HepG2 (cell line): Measurements from ENCODE around the gene UBE2G2. TPM values are rescaled to one million over a fixed set of nuclear protein-coding genes. Genes with fewer than 3 reads are reported as not detected.

Experiments
- ATAC-seq: fragments of 200-7000 bp; cut with Tn5 transposase; 3 replicates; pipeline ENCODE4 v1.9.1; 2020; ENCODE audit warnings: mild to moderate bottlenecking, moderate library complexity
- BruUV-seq: library from RNA; stranded (reverse); fragments of 400-500 nt; replicated peaks from 2 replicates; lab custom pipeline; 2021; lab: Mats Ljungman, UMichigan
- CTCF ChIA-PET: fragments of 300-600 bp; formaldehyde crosslinking; extraction: SDS; loops from one replicate; lab custom pipeline; 2021; ENCODE audit warnings: low total read pairs, inconsistent platforms, low intra/inter-chr PET ratio; lab: Yijun Ruan, JAX
- POLR2A ChIA-PET: fragments of 350-600 bp; sonication (Branson Sonifier 250); formaldehyde crosslinking; loops from one replicate; lab custom pipeline; 2020; ENCODE audit warnings: antibody characterized with exemption, inconsistent platforms; lab: Yijun Ruan, JAX
- DNase-seq: peaks from one replicate; pipeline ENCODE4 v3.0.0-alpha.2; 2015; ENCODE audit warnings: low spot score
- FAIRE-seq: peaks from 3 replicates; lab custom pipeline; 2011; peaks lifted over from hg19 to GRCh38; lab: Jason Lieb, UNC
- H2AFZ ChIP-seq: one replicate; pipeline ENCODE4 v1.6.1; 2011; ENCODE audit warnings: low read length, inconsistent platforms
- H3K27ac ChIP-seq: fragments of 300-600 bp; 3 replicates; pipeline ENCODE4 v1.8.0; 2011; ENCODE audit warnings: mixed run types, mild to moderate bottlenecking, mixed read lengths, low read length, inconsistent platforms; ENCODE audit not compliant: insufficient read depth; ENCODE audit errors: extremely low read length
- H3K27me3 ChIP-seq, 2 experiments: fragments of 200-600 bp in 1 of 2; 2 replicates in 1 of 2; 3 replicates in 1 of 2; pipeline versions ENCODE4 v1.6.0 to v1.8.0; 2011; ENCODE audit warnings: low read length in 2 of 2, mild to moderate bottlenecking in 2 of 2, moderate library complexity in 2 of 2, inconsistent platforms in 1 of 2; ENCODE audit not compliant: insufficient read depth in 2 of 2, control insufficient read depth in 1 of 2
- H3K36me3 ChIP-seq, 2 experiments: fragments of 200-600 bp in 1 of 2; replicated peaks in 1 of 2; 2 replicates in 1 of 2; 3 replicates in 1 of 2; pipeline versions ENCODE4 v1.5.1 to v1.8.0; 2011; ENCODE audit warnings: low read length in 2 of 2, inconsistent platforms in 1 of 2; ENCODE audit not compliant: insufficient read depth in 2 of 2, control insufficient read depth in 1 of 2
- H3K4me1 ChIP-seq: 2 replicates; pipeline ENCODE4 v1.5.1; 2012; ENCODE audit warnings: low read length, inconsistent platforms; ENCODE audit not compliant: insufficient read depth
- H3K4me2 ChIP-seq: 2 replicates; pipeline ENCODE4 v1.6.0; 2011; ENCODE audit warnings: low read depth, low read length, inconsistent platforms
- H3K4me3 ChIP-seq, 3 experiments: fragments of 200-600 bp in 1 of 3; sonication (generic), shearing (Covaris generic) in 1 of 3; replicated peaks in 1 of 3; 2 replicates each; pipeline ENCODE4 v1.5.1; 2011 to 2016; ENCODE audit warnings: low read length in 3 of 3, inconsistent platforms in 2 of 3, low read depth in 2 of 3, mild to moderate bottlenecking in 2 of 3, control low read depth in 1 of 3, mixed read lengths in 1 of 3; ENCODE audit not compliant: insufficient read depth in 1 of 3
- H3K79me2 ChIP-seq: one replicate; pipeline ENCODE4 v1.6.1; 2011; ENCODE audit warnings: low read length, inconsistent platforms; ENCODE audit not compliant: insufficient read depth
- H3K9ac ChIP-seq: 2 replicates; pipeline ENCODE4 v1.6.0; 2011; ENCODE audit warnings: mild to moderate bottlenecking, low read depth, low read length, inconsistent platforms; ENCODE audit not compliant: insufficient read depth
- H3K9me3 ChIP-seq: 2 replicates; pipeline ENCODE4 v1.5.1; 2012; ENCODE audit warnings: mild to moderate bottlenecking, low read length
- H4K20me1 ChIP-seq: 2 replicates; pipeline ENCODE4 v1.6.0; 2011; ENCODE audit warnings: inconsistent platforms, mild to moderate bottlenecking, low read length, moderate library complexity; ENCODE audit not compliant: insufficient read depth
- FOXM1 ChIP-seq: sonication (generic); formaldehyde crosslinking; IDR thresholded peaks from 2 replicates; pipeline ENCODE4 v1.5.0; 2020; ENCODE audit warnings: missing genetic modification reagents
- MAZ ChIP-seq, 2 experiments: sonication (generic) in 1 of 2; formaldehyde crosslinking in 1 of 2; IDR thresholded peaks; 2 replicates each; pipeline versions ENCODE4 v1.5.0 to v1.6.1; 2012 to 2020; ENCODE audit warnings: low read depth in 2 of 2, mild to moderate bottlenecking in 2 of 2, borderline replicate concordance in 1 of 2, improper control_type of control experiment in 1 of 2, low read length in 1 of 2, missing genetic modification reagents in 1 of 2, moderate library complexity in 1 of 2
- RFX3 ChIP-seq: IDR thresholded peaks from 2 replicates; pipeline ENCODE4 v1.6.1; 2016; ENCODE audit warnings: missing biosample characterization, missing genetic modification reagents
- SMARCC2 ChIP-seq: fragments of 450-650 bp; IDR thresholded peaks from 2 replicates; pipeline ENCODE4 v1.6.1; 2017; ENCODE audit warnings: antibody characterized with exemption, mild to moderate bottlenecking
- WGBS: methylation state at CpG from one replicate; pipeline ENCODE4 v1.1.6; 2017; ENCODE audit warnings: low lambda C conversion rate; 5-methylcytosine and 5-hydroxymethylcytosine counted together
- in situ Hi-C: cut with HindIII; loops from 2 replicates; pipeline ENCODE4 v1.10.0; 2017; ENCODE audit warnings: low pct_unique_long_range_greater_than_20kb; ENCODE audit not compliant: extremely low pct_ligation_motif_present
- intact Hi-C: fragments of 100-400 bp; cut with micrococcal nuclease; formaldehyde crosslinking; loops from one replicate; pipeline ENCODE4 v1.10.0; 2022; ENCODE audit not compliant: unreplicated experiment
- polyA plus RNA-seq, 8 experiments: library from polyadenylated mRNA; depleted of rRNA in 3 of 8; stranded (reverse) in 7 of 8; unstranded in 1 of 8; fragments of >200 nt; fragmentation: Illumina TruSeq in 4 of 8; extraction: Trizol in 4 of 8; gene quantifications; 2 replicates each; pipeline versions ENCODE4 v1.2.1 to v1.2.3, GENCODE V29; 2011 to 2016; ENCODE audit warnings: low read depth in 4 of 8, missing spikeins in 1 of 8, mixed read lengths in 1 of 8; ENCODE audit not compliant: insufficient read depth in 1 of 8
- total RNA-seq, 5 experiments: library from RNA; depleted of rRNA; stranded (reverse); fragments of >200 nt; fragmentation: Illumina TruSeq; extraction: Trizol; gene quantifications; 2 replicates each; pipeline ENCODE4 v1.2.3, GENCODE V29; 2016; ENCODE audit warnings: low read depth in 1 of 5
- TF ChIP-seq, protein P1 (sequence below): sonication (generic); formaldehyde crosslinking; IDR thresholded peaks from 2 replicates; pipeline ENCODE4 v1.5.1; 2020; ENCODE audit warnings: mild to moderate bottlenecking, missing genetic modification reagents, moderate library complexity
- TF ChIP-seq, protein P2 (sequence below): sonication (generic); formaldehyde crosslinking; IDR thresholded peaks from 2 replicates; pipeline ENCODE4 v1.5.0; 2020; ENCODE audit warnings: missing genetic modification reagents
- TF ChIP-seq, protein P3 (sequence below), 2 experiments: sonication (generic) in 1 of 2; formaldehyde crosslinking in 1 of 2; IDR thresholded peaks; 2 replicates each; pipeline versions ENCODE4 v1.4.0 to v1.6.1; 2016 to 2020; ENCODE audit warnings: borderline replicate concordance in 1 of 2, low read depth in 1 of 2, mild to moderate bottlenecking in 1 of 2, missing genetic modification reagents in 1 of 2

The UBE2G2 gene
- total and polyA plus RNA-seq, 2 of the 13 experiments (the other 11 are each of a cell fraction or from before 2014, with no cell fraction given) = 55.4 to 92.0 TPM

DNA sequence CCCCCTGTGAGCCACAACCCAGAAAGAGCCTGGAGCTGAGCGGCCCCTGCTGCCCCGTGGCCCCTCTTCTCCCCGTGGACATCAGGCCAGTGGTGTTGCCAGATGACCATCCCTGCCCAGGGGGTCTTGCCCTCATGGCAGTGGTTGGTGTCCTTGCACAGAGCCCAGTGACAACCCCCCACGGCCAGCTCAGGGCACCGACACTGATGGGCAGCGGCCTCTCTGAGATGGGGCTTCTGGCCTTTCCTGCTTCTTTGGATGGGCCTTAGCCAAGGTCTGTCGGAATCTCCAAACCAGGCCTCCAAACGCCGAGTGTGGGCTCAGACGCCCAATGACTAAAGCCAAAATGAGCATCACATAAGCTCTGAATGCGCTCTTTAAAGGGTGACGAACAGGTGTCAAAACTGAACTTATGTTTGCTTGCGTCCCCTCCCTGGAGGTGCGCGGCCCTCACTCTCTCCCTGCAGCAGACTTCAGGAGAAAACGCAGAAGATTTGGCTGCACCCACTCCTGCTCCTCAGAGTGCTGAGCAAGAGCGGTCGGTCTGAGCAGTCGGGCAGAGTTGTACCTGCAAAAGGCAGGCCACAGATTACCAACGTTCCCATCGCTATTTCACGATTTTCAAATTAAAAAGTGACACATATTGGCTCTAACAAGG, 41.9 kb downstream of the UBE2G2 start (continued):
- TF ChIP-seq, protein P1, sequence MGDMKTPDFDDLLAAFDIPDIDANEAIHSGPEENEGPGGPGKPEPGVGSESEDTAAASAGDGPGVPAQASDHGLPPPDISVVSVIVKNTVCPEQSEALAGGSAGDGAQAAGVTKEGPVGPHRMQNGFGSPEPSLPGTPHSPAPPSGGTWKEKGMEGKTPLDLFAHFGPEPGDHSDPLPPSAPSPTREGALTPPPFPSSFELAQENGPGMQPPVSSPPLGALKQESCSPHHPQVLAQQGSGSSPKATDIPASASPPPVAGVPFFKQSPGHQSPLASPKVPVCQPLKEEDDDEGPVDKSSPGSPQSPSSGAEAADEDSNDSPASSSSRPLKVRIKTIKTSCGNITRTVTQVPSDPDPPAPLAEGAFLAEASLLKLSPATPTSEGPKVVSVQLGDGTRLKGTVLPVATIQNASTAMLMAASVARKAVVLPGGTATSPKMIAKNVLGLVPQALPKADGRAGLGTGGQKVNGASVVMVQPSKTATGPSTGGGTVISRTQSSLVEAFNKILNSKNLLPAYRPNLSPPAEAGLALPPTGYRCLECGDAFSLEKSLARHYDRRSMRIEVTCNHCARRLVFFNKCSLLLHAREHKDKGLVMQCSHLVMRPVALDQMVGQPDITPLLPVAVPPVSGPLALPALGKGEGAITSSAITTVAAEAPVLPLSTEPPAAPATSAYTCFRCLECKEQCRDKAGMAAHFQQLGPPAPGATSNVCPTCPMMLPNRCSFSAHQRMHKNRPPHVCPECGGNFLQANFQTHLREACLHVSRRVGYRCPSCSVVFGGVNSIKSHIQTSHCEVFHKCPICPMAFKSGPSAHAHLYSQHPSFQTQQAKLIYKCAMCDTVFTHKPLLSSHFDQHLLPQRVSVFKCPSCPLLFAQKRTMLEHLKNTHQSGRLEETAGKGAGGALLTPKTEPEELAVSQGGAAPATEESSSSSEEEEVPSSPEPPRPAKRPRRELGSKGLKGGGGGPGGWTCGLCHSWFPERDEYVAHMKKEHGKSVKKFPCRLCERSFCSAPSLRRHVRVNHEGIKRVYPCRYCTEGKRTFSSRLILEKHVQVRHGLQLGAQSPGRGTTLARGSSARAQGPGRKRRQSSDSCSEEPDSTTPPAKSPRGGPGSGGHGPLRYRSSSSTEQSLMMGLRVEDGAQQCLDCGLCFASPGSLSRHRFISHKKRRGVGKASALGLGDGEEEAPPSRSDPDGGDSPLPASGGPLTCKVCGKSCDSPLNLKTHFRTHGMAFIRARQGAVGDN (CRISPR knock-in tag) = no peak

DNA sequence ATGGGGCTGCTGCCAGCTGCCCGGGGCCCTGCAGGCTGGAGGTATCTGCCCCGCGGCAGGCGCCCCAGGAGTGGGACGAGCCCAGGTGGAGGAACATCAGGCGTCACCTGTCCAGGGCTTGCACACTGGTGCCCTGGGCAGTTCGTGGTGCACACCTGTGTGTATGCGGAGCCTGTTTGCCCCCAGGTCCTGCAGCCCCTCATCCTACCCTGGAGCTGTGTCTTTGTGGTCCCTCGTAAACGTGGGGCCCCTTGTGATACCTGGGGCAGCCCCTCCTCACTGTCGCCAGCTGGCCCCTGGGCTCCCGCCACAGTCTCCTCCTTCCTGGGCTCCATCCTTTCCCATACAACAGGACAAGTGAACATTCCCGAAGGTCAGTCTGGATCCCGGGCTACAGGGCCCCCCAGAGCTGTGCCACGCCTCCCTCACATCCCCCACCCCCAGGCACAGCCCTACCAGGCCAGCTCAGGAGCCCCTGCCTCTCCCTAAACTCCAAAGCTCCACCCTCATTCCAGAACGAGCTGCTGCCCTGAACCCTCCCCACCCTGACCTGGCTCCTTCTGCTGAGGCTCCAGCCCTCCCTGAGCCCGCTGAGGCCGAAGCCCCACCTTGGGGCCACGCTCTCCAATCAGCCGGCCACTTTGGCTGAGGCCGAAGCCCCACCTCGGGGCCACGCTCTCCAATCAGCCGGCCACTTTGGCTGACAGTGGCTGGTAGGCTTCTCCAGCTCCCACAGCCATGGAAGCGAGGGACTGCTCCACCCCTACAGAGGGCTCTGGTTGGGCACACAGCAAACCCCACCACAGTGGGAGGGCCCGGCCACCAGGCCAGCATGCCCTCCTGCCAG, 42.6 kb downstream of the UBE2G2 start:
- no peaks in the 10 kb centered on the region for H4K20me1 ChIP-seq
- peaks cover 2 to 41% of the 10 kb centered on the region in 2 experiments; a peak in 4 of 5 replicates for H3K27me3 ChIP-seq
- CTCF ChIA-PET = no interaction called here
- 32% methylated on average over 12 of the region's 26 CpGs for WGBS
- POLR2A ChIA-PET = no interaction called here
- FAIRE-seq (no peak), DNase-seq (no peak), ATAC-seq (no peak)
- no peaks in the 10 kb centered on the region for H3K9me3 ChIP-seq
- intact Hi-C loops = no loop called here
- in situ Hi-C loops = no loop called here
- no peak overlapping the region for H3K4me3 ChIP-seq
- no peak for TF ChIP-seq FOXM1 (CRISPR knock-in tag)
- TF ChIP-seq RFX3 (CRISPR knock-in tag) = no peak
- no peak for TF ChIP-seq MAZ (IDR thresholded peaks at IDR 0.05; ENCODE audit: borderline replicate concordance, low read depth, low read length)
- TF ChIP-seq MAZ (CRISPR knock-in tag; IDR thresholded peaks at IDR 0.05; ENCODE audit: low read depth) = no peak
- TF ChIP-seq, protein P2, sequence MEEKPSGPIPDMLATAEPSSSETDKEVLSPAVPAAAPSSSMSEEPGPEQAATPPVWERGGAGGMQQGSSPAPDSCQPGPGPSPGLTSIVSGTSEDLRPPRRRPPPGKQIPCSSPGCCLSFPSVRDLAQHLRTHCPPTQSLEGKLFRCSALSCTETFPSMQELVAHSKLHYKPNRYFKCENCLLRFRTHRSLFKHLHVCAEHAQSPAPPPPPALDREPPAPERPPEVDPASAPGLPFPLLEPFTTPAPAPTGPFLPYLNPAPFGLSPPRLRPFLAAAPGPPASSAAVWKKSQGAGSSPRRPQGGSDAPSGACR (CRISPR knock-in tag) = no peak
- TF ChIP-seq SMARCC2 = no peak
- TF ChIP-seq, protein P3, sequence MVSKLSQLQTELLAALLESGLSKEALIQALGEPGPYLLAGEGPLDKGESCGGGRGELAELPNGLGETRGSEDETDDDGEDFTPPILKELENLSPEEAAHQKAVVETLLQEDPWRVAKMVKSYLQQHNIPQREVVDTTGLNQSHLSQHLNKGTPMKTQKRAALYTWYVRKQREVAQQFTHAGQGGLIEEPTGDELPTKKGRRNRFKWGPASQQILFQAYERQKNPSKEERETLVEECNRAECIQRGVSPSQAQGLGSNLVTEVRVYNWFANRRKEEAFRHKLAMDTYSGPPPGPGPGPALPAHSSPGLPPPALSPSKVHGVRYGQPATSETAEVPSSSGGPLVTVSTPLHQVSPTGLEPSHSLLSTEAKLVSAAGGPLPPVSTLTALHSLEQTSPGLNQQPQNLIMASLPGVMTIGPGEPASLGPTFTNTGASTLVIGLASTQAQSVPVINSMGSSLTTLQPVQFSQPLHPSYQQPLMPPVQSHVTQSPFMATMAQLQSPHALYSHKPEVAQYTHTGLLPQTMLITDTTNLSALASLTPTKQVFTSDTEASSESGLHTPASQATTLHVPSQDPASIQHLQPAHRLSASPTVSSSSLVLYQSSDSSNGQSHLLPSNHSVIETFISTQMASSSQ (IDR thresholded peaks at IDR 0.05; ENCODE audit: low read depth) = no peak
- TF ChIP-seq, protein P3 (CRISPR knock-in tag; IDR thresholded peaks at IDR 0.05; ENCODE audit: borderline replicate concordance) = no peak
- H3K4me1 ChIP-seq = peaks cover 32% of the 10 kb centered on the region
- no peak overlapping the region for H3K4me2 ChIP-seq
- no TSS peak for BruUV-seq
- no peaks in the 10 kb centered on the region for H3K79me2 ChIP-seq
- H3K36me3 ChIP-seq = no peaks in the 10 kb centered on the region
- no peak overlapping the region for H2AFZ ChIP-seq
- no peak overlapping the region for H3K27ac ChIP-seq
- H3K9ac ChIP-seq = no peak overlapping the region
